BJ (cell line): ENCODE data around the gene TSPAN7. TPM values are rescaled to one million over a fixed set of nuclear protein-coding genes. Genes with fewer than 3 reads are reported as not detected.

Experiments
- CTCF ChIA-PET: fragments of 350-600 bp; formaldehyde crosslinking; extraction: SDS; loops from one replicate; lab custom pipeline; 2021; ENCODE audit warnings: antibody characterized with exemption, inconsistent platforms; lab: Yijun Ruan, JAX
- POLR2A ChIA-PET: fragments of 300-600 bp; sonication (Branson Sonifier 250); formaldehyde crosslinking; extraction: SDS; loops from one replicate; lab custom pipeline; 2021; ENCODE audit warnings: antibody characterized with exemption; lab: Charles Lee
- DNase-seq: peaks from one replicate; pipeline ENCODE4 v3.0.0-alpha.2; 2011; ENCODE audit warnings: low read depth
- H3K27me3 ChIP-seq: 2 replicates; pipeline ENCODE4 v1.6.0; 2011; ENCODE audit warnings: low read length; ENCODE audit not compliant: control insufficient read depth, insufficient read depth
- H3K36me3 ChIP-seq: 2 replicates; pipeline ENCODE4 v1.5.1; 2011; ENCODE audit warnings: low read length; ENCODE audit not compliant: control insufficient read depth, insufficient read depth
- H3K4me3 ChIP-seq: 2 replicates; pipeline ENCODE4 v1.5.1; 2011; ENCODE audit warnings: low read depth, mild to moderate bottlenecking, control low read depth, low read length
- CTCF ChIP-seq: IDR thresholded peaks from 2 replicates; pipeline ENCODE4 v1.5.1; 2011; ENCODE audit warnings: low read depth, mild to moderate bottlenecking, control low read depth, inconsistent platforms, low read length, moderate library complexity; ENCODE audit not compliant: insufficient read depth
- polyA plus RNA-seq: library from polyadenylated mRNA; depleted of rRNA; stranded (reverse); fragments of >200 nt; gene quantifications from 2 replicates; pipeline ENCODE4 v1.2.3, GENCODE V29; 2011

Gene TSPAN7
- polyA plus RNA-seq, 1 experiment: not detected

DNA sequence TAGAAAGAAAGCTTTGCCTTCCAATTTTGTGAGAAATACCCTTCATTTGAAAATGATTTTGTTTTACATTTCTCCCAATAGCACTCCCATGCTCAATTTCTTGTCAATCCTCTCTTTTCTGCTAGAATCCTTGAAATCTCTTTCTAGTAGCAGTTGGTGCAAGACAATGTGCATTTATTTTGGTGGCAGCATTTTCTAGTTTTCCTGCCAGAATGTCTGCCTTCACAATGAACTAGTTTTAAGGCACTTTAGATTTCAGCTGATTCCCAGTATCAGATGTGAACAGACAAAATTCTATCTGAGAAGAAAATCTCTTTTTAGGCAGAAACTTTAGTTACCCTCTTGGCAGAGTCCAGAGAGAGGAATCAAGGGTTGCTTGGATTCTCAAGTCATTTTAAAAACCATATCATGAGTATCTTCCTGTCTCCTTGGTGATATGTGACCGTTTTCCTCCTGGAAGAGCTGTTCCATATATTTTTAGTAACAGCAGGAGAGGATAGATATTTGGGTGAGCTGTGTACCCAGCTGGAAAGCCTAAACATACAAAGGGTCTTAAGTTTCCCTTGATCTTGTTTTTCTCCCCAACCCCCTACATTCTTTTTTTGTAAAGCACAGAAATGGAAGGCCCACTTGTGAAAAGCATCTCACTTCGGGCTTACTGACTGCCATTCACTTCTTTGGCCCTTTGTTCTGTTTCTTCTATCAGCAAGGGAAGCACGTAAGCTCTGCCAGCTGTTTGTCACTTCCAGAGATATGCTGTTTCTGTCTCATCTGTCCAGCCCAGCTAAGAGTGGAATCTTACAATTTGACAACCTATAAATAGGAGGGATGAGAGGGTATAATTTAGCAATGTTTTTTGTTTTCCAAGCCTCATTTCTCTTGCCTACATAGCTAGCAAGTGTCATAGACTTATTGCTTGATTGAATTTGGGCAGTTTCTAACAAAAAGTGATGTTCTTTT is 38.7 kb downstream of the TSPAN7 start:
- DNase-seq: no peak
- Histone ChIP-seq H3K4me3 (no peak overlapping the region), H3K36me3 (no peaks in the 10 kb centered on the region), H3K27me3 (no peaks in the 10 kb centered on the region)
- CTCF ChIA-PET: no interaction called here
- POLR2A ChIA-PET: no interaction called here
- no peak for TF ChIP-seq CTCF

GRCh38 chrX:38601866-38602265 is 40.5 kb downstream of the TSPAN7 start:
- CTCF ChIA-PET: no interaction called here
- POLR2A ChIA-PET: no interaction called here

DNA sequence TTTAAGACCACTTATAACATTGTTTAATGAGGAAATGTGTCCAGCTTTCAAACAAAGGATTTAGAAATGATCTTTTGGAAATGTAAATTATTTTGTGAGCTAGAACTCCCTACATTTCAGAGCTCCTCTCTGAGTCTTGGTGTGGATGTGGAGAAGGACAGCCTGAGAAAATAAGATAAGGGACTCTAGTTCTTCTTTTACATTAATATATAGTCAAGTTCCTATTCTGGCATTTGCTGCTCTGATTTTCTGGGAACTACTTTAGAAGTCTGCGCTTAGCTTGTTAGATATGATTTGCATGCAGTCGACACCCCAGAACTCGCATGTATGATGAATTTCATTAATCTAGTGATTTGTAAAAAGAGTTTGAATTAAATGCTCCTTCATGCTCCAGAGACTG is 45.5 kb downstream of the TSPAN7 start:
- TF ChIP-seq CTCF: no peak
- Histone ChIP-seq H3K4me3 (no peak overlapping the region), H3K27me3 (no peaks in the 10 kb centered on the region), H3K36me3 (no peaks in the 10 kb centered on the region)
- ChIA-PET POLR2A (no interaction called here), CTCF (no interaction called here)
- no peak for DNase-seq

More at GRCh38 chrX:38601866-38602265, 40.5 kb downstream of the TSPAN7 start:
- Histone ChIP-seq H3K27me3 (no peaks in the 10 kb centered on the region), H3K4me3 (no peak overlapping the region), H3K36me3 (no peaks in the 10 kb centered on the region)
- no peak for TF ChIP-seq CTCF
- DNase-seq: no peak

DNA sequence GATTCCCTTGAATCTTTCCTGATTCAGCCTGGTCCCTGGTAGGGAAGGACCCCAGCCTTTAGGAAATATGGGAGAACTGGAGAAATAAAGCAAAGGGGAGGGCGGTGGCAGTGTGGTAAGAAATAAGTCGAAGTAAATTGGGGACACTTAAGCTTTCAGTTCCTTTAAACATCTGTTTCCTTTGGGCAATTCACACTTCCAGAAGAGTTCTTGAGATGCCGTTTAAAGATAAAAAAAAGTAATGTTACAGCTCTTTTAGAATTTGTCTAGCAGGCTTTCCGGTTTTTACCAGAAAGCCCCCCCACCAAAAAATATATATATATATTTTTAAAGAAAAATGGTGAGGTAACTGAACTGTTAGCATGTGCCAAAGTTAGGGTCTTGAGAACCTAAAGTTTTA is 46.6 kb downstream of the TSPAN7 start:
- TF ChIP-seq CTCF: no peak
- Histone ChIP-seq H3K4me3 (no peak overlapping the region), H3K36me3 (no peaks in the 10 kb centered on the region), H3K27me3 (no peaks in the 10 kb centered on the region)
- ChIA-PET POLR2A (no interaction called here), CTCF (no interaction called here)
- no peak for DNase-seq

DNA sequence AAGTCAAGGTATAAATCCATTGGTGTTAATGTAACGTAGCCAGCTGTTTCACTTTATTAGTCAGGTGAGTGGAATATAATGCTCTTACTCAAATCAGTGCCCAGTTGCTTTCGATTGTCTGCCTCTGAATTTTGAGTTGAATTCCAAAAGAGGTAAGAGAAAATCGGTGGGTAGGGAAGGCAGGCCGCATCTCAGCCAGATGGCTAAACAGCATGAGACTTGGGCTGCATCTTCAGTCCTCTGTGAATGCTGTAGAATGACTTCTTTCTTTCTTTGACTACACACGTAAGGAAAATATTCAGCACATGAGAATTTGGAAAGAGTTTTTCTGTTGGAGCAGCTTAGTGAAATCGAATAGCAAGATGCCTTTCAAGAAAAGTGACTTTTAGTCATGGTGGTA is 49.5 kb downstream of the TSPAN7 start:
- TF ChIP-seq CTCF: no peak
- ChIA-PET CTCF (no interaction called here), POLR2A (no interaction called here)

More for the DNA sequence above, 49.5 kb downstream of the TSPAN7 start:
- Histone ChIP-seq H3K4me3 (no peak overlapping the region), H3K27me3 (no peaks in the 10 kb centered on the region), H3K36me3 (no peaks in the 10 kb centered on the region)
- no peak for DNase-seq
